NK-92 (cell line): ENCODE measurements around the gene CD52.
"Not testable (repeated sequence)": the region's sequence is repeated elsewhere in the genome, so short reads cannot be mapped to it uniquely, and the experiment has no call there.

Source experiments
- DNase-seq: peaks from one replicate; lab custom pipeline; 2025; ENCODE audit not compliant: unreplicated experiment; lab: John Stamatoyannopoulos, UW

Gene CD52

DNA sequence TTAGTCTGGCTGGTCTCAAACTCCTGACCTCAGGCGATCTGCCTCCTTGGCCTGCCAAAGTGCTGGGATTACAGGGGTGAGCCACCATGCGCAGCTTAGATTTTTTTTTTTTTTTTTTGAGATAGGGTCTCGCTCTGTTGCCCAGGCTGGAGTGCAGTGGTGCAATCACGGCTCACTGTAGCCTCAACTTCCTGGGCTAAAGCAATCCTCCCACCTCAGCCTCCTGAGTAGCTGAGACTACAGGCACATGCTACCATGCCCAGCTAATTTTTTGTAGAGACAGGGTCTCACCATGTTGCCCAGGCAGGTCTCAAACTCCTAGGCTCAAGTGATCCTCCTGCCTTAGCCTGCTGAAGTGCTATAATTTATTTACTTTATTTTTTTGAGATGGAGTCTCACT is 11.6 kb downstream of the CD52 start:
- DNase-seq: not testable (repeated sequence)

GRCh38 chr1:26330276-26330675 is 12.5 kb downstream of the CD52 start:
- no peak for DNase-seq

- DNase-seq: not testable (repeated sequence)
Observed at GRCh38 chr1:26333312-26333711, 15.6 kb downstream of the CD52 start.

- no peak for DNase-seq
Observed at GRCh38 chr1:26335774-26336476, 18.2 kb downstream of the CD52 start.

DNA sequence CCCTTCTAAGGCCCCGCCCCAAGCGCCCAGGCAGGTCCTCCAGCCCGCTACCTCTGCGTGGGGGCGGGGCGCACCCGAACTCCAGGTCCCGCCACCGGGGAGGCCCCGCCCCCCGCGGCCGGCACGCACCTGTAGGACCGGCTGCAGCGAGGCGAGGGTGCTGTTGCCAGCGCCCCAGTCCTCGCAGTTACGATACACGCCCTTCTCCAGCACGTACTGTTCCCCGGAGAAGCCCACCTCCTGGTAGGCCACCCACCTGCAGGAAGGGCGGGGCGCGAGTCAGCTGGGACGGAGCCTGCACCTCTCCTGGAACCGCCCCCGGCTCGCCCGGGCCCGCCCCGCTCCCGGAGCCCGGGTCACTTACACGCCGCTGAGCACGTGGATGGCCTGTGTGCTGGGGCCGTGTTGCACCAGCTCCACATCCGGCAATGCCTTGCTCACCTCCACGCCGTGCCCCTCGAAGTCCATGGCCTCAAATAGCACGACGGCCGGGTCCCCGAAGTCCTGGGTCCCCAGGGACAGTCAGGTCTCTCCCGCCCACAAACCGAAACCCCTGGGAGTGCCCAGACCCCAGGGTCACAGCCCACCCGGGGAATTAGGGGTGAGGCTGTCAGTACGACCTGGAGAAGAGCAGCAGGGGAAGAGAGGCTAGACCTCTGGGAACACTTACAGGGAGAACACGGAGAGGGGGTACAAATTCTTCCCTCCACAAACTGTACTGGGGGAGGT is 18.9 kb downstream of the CD52 start:
- no peak for DNase-seq

GRCh38 chr1:26337206-26337535 is 19.4 kb downstream of the CD52 start:
- DNase-seq: no peak

DNA sequence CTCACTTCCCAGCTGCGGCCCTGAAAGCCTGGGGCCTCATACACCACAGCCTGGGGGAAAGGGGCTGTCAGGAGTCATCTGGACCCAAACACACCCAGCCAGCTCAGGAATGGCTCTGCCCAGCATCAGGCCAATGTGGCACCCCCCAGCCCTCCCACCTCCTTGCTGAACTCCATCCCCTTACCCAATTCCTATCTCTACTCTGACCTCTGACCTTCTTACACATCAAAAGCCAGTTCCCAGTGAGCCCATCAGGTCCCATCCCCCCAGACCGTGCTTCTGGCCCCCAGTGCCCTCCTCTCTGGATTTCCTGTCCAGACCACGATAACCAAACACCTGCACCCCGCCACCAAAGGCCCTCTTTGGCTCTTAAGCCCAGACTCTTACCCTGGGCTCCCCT is 19.9 kb downstream of the CD52 start:
- DNase-seq: no peak

- no peak for DNase-seq
Observed at GRCh38 chr1:26338670-26339069, 20.9 kb downstream of the CD52 start.

DNA sequence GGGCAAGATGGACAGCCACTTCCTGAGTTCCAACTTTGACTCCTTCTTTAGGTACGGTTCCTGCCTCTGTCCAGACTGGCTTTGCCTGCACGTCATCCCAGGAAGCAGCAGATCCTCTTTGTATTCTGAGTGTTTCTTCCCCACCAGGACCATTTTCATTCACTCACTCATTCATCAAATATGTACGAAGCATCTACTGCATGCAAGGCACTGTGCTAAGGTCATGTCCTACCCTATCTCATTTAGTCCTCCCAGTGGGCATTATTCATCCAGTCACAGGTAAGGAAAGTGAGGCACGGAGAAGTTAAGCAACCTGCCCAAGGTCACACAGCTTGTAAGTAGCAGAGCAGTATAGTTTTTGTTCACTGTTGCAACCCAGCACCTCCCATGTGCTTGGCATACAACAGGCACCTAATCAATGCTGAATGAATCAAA is 22.3 kb downstream of the CD52 start:
- DNase-seq: no peak

DNA sequence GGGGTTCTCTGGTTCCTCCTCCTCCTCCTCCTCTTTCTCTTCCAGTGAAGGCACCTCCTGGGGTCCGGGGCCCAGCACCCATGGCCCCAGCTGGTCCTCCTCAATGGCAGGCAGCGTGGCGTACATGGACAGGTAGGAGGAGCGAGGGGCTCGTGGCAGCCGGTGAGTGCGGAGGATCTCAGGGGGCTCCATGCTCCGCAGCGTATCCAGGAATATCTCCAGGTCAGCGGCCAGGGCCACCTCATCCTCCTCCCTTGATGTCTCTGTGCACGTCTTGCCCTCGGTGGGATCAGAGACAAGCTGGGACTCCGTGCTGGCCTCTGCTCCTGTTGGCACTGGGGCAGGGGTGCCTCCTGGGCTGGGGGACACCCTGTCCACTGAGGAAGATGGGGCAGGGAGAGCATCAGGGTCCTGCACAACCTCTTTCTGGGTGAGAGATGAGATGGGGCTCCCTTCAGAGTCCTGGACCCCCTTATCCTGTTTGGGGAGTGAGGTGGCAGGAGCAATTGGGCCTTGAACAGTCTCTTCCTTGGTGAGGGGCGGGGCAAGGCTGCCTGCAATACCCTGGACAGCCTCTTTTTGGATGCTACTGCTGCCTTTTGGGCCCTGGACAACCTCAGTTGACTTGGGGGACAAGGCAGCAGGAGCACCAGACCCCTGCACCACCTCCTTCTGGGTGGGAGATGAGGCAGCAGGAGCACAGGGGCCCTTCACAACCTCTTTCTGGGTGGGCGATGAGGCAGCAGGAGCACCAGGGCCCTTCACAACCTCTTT is 26.6 kb downstream of the CD52 start:
- DNase-seq: no peak

- no peak for DNase-seq
Observed at GRCh38 chr1:26345718-26346117, 28.0 kb downstream of the CD52 start.

- no peak for DNase-seq
Observed at GRCh38 chr1:26346274-26347033, 28.7 kb downstream of the CD52 start.

DNA sequence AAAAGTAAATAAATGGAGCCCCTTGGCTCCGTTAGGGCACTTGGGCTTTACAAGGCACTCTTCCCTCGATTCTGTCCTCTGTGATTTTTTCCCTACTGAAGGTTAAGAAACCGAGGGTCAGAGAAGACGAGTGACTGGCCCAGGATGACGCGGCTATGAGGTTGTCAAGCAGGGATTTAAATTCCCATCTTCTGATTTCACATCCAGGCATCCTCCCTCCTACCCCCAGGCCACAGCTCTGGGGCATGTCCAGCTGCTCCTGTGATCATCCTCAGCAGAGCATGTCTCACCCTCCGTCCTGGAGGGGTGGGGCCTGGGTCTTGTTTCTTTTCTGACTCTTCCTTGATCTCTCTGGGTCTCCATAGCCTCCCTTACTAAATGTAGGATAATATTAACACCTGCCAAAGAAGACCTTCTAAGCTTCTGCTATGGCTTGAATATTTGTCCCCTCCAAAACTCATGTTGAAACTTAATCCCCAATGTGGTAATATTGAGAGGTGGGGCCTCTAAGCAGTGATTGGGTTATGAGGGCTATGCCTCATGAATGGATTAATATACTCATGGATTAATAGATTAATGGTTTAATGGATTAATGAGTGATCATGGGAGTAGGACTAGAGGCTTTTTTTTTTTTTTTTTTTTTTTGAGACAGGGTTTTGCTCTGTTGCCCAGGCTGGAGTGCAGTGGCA is 31.6 kb downstream of the CD52 start:
- no peak for DNase-seq

GRCh38 chr1:26349877-26350244 is 32.1 kb downstream of the CD52 start:
- no peak for DNase-seq

DNA sequence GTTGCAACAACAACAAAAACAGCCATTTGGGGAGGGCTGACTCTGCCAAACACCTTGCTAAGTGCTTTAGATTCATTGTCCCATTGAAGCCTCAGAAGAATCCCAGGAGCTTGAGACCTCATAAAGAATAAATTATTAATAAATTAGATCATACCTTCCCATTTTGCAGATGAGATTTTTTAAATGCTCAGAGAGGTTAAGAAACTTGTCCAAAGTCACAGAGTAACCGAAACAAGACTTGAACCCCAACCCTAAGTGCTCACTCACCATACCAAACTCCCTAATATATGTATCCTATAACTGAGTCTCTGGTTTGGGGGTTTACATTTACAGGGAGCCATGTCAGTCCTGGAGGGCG is 32.6 kb downstream of the CD52 start:
- DNase-seq: no peak

DNA sequence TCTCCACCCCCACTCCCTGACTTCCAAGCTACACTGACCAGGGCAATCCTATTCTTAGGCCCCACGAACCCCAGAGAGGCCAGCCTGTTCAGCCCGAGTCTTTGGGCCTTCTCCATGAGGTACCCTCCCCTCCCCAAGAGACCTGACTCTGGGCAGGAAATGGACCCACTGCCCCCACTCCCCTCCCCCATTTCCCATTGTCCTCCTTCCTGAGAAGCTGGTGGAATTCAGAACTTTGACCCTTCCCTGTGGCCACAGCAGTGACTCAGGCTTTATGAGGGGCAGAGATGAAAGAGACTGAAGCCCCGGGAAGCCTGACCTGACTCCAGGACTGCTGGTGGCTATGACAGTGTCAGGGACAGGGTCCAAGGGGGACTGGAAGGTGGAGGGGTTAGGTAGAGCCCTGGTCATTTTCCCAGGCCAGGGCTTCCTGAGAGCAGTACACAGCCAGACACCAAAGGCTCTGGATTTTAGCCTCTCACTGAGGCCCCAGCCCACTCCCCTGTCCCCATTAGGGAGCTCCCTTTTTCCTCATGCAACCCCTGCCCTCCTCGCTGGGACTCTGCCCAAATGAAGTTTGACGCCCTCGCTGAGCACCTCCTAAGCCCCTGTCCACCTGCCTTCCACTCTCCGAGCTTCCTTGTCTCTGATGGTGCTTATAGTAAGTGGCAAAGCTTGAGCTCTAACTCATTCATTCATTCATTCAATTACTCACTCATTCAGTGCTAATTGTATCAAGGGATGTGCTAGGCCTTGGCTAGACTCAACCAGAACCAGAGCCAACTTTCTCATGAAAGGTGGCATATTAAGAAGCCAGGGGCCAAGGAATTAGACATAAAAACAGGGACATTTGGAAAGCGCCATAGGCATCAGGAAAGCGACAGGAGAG is 33.2 kb downstream of the CD52 start:
- DNase-seq: no peak

DNA sequence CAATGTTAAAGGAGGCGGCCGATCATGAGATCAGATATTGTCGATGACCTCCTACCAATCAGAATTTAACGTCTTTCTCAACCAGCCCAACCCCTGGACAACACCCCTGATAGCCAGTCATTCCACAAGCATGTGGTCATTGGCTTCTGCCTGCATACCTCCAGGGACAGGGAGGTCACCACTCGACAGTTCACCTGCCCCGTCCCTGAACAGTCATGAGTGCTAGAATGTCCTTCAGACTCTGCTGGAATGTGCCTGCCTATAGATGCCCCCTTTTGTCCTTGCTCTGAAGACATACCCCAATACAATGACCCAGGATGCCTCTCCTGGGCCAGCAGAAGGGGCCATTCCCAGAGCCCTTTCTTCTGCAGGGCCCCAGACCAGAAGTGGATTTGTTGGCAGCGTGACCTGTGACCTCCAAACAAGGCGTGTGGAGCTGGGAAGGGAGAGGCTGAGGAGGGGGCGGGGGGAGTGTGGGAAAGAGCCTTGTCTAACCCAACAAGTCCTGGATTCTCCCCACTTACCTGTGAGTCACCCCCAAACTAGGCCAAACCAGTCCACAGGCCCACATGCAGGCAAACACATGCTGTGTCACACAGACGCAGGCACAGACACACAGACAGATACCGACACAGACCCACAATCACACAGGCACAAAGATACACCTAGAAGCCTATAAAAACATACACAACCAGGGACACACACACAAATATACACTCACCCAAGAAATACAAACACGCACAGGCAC is 34.0 kb downstream of the CD52 start:
- no peak for DNase-seq

DNA sequence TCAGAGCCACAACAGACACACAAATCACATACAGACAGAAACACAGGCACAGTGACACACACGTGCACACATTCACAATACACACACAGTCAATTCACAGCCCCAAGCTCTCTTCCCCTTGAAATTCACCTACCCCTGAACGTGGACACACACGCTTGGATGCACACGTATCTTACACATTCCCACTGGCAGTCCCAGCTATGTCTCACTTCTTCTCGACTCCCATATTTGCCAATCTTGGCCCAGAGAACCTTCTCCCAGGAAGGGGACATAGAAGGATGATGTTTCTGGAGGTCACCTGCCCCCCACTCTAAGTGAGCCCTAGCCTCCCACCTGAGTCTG is 34.6 kb downstream of the CD52 start:
- no peak for DNase-seq

- DNase-seq: no peak
Observed at GRCh38 chr1:26353210-26353859, 35.6 kb downstream of the CD52 start.
